Astrocyte (in vitro differentiated cells and primary cell): ENCODE data around the gene SLC35F2.

ENCODE experiments used
- EZH2 ChIP-seq: IDR thresholded peaks from 2 replicates; pipeline ENCODE4 v1.6.1; 2012; ENCODE audit warnings: mild to moderate bottlenecking, low read length, inconsistent platforms; ENCODE audit not compliant: insufficient read depth
- TF ChIP-seq, protein P1 (sequence below): IDR thresholded peaks from 2 replicates; pipeline ENCODE4 v1.5.1; 2011; ENCODE audit warnings: low read depth, mild to moderate bottlenecking, inconsistent platforms, low read length, moderate library complexity; ENCODE audit not compliant: insufficient read depth

DNA sequence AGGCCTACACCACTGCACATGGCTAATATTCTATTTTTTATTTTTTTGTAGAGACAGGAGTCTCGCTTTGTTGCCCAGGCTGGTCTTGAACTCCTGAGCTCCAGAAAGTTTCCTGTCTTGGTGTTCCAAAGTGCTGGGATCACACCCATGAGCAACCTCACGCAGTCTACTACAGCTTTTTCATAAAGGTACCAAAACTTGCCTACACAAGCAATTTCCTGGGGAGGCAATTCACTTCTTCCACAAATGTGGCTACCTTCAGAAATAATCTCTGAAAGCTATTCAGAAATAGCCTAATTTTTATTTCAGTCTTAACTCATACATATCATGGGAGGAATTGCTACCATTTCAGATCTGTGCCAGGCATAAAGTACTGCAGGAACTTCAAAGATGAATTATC lies 11.4 kb downstream of the SLC35F2 start:
- TF ChIP-seq, protein P1, sequence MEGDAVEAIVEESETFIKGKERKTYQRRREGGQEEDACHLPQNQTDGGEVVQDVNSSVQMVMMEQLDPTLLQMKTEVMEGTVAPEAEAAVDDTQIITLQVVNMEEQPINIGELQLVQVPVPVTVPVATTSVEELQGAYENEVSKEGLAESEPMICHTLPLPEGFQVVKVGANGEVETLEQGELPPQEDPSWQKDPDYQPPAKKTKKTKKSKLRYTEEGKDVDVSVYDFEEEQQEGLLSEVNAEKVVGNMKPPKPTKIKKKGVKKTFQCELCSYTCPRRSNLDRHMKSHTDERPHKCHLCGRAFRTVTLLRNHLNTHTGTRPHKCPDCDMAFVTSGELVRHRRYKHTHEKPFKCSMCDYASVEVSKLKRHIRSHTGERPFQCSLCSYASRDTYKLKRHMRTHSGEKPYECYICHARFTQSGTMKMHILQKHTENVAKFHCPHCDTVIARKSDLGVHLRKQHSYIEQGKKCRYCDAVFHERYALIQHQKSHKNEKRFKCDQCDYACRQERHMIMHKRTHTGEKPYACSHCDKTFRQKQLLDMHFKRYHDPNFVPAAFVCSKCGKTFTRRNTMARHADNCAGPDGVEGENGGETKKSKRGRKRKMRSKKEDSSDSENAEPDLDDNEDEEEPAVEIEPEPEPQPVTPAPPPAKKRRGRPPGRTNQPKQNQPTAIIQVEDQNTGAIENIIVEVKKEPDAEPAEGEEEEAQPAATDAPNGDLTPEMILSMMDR = no peak
- TF ChIP-seq EZH2 = no peak
